Measurements from ENCODE around the gene NCR3LG1.
"Not testable (repeated sequence)": the region's sequence is repeated elsewhere in the genome, so short reads cannot be mapped to it uniquely, and the experiment has no call there.

NCR3LG1 gene

GRCh38 chr11:17413414-17414316 lies 62.1 kb downstream of the NCR3LG1 start:
- no peak for DNase-seq

GRCh38 chr11:17414317-17414737 lies 62.7 kb downstream of the NCR3LG1 start:
- no peak for DNase-seq

DNA sequence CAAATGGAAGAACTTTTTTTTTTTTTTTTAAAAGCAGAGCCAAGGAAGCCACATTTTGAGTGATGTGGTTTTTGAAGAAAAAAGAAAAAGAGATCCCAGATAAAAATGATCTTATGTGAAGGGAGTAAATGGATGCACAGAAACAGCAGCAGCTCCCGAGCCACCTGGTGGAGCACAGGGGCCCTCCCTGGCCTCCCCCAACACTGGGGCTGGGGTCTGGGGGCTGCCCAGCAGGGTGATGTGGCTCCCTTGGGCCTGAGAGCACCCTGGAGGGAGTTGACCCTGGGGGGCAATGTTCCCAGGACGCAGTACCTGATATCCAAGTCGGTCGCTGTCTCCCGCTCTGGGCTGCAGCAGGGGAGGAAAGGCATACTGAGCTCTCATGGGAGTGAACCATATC lies 63.4 kb downstream of the NCR3LG1 start:
- no peak for DNase-seq

- no peak for DNase-seq
Measured at GRCh38 chr11:17415523-17416104, 64.0 kb downstream of the NCR3LG1 start.

GRCh38 chr11:17416492-17416891 lies 64.9 kb downstream of the NCR3LG1 start:
- no peak for DNase-seq

DNA sequence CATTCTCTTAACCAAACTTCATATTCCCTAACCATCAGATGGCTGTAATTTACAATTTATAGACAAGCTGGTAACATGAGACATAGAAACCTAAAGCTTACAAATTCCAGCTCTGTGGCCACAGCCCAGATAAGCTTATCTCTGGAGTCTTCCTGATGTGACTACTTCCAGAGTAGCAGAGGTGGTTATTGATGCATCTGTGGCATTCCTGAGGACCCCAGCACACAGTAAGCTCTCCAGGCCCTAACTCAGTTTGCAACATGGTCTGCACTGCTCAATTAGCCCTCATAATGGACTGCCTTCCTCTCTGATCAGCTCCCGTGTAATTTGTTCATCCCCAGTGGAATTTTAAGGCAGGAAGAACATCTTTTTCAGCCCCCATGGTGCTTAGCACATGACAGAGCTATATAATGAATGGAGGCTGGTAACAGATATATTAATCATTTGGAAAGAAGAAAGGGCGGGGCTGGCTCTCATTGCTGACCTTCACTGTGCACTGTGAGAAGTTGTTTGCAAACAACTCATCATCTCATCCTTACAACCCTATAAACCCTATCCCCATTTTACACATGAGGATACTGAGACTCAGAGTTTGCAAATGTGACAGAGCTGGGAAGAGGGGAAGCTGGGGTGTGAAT lies 67.0 kb downstream of the NCR3LG1 start:
- no peak for DNase-seq

DNA sequence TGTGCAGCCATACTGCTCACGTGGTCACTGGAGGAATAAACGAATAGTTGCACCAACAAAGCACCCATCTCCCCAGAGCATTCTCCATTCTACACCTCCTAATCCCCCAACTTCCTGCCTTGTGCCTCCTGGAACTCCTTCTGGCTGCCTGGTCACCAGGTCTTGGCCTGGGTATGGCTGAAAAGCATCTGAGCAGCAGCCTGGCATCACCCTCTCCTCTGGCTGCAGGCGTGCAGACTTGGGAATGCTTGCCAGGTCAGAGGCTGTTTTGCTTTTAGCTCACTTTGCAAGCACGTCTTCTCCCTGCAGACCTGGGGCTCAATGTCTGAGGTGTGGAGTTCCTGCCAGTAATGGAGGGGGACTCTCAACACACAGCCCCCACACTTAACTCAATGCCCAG lies 70.2 kb downstream of the NCR3LG1 start:
- DNase-seq, result no peak

GRCh38 chr11:17423533-17424310 lies 72.1 kb downstream of the NCR3LG1 start:
- no peak for DNase-seq

GRCh38 chr11:17426233-17426632 lies 74.6 kb downstream of the NCR3LG1 start:
- DNase-seq, result not testable (repeated sequence)

All from inflammatory macrophage treated with lipopolysaccharide for 4 hours (primary cell).